ENCODE data around the gene SAA2. TPM values are rescaled to one million over a fixed set of nuclear protein-coding genes. Genes with fewer than 3 reads are reported as not detected.

The SAA2 gene
- total and polyA plus RNA-seq, 2 of the 4 experiments (the other 2 are of a cell fraction), result not detected

DNA sequence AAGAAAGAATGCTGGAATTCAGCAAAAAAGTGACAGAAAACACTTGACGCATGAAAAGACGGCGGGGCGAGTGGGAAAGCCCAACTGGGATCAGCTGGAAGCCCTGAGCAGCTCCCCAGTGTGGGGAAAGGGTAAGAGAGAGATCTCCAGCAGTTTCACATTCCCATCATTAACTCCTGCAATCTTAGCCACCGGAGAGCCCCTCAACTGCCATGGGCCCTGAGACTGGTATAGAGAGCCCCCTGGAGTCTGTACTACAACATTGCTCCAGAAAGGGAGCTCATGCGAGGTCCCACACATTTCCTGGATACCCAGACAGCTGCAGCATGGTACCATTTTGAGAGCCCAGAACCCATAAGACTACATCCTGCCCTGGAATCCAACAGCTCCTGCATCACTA lies 44.7 kb downstream of the SAA2 start:
- intact Hi-C loops (cut with micrococcal nuclease) (loop anchor here (1.0 to 5.0 kb wide), 2 partner anchors 88 to 211 kb away; no protein-coding TSS in a partner anchor), dilution Hi-C loops (cut with HindIII; ENCODE audit: low sequenced_read_pairs, unreplicated experiment) (no loop called here), in situ Hi-C loops (cut with MboI; ENCODE audit: low sequenced_read_pairs) (no loop called here)
- H3K4me2 ChIP-seq (ENCODE audit: low read depth, low read length), result no peak overlapping the region
- H3K27me3 ChIP-seq (ENCODE audit: control insufficient read depth, insufficient read depth, low read length), result peaks cover 3% of the 10 kb centered on the region
- H2AK9ac ChIP-seq (replicated peaks; ENCODE audit: low read depth, low read length, poor library complexity), result no peak overlapping the region
- H3K9me3 ChIP-seq (ENCODE audit: control insufficient read depth, insufficient read depth, low read length), result no peaks in the 10 kb centered on the region
- H3K56ac ChIP-seq (ENCODE audit: extremely low read depth, insufficient read depth, low read length), result no peak overlapping the region
- no peak overlapping the region for H3K23ac ChIP-seq (ENCODE audit: low read depth, low read length)
- H3K9ac ChIP-seq (ENCODE audit: low read depth, low read length), result no peak overlapping the region
- no peaks in the 10 kb centered on the region for H3K4me1 ChIP-seq (ENCODE audit: control insufficient read depth, insufficient read depth, low read length)
- no peak overlapping the region for H2BK15ac ChIP-seq (ENCODE audit: low read depth, low read length)
- no peak overlapping the region for H4K8ac ChIP-seq (ENCODE audit: low read depth in 2 of 2, low read length in 2 of 2)
- peak; percentile 14 for DNase-seq
- H2BK120ac ChIP-seq (ENCODE audit: low read depth, low read length), result no peak overlapping the region
- TF ChIP-seq RAD21 (IDR thresholded peaks at IDR 0.05; ENCODE audit: low read length), result peak; percentile 42; the same call in 1 of the 2 replicates
- no peak for TF ChIP-seq MAFK (IDR thresholded peaks at IDR 0.05; ENCODE audit: low read depth, low read length)
- TF ChIP-seq NFE2L2 (IDR thresholded peaks at IDR 0.05; ENCODE audit: low read depth, low read length), result no peak
- no peak for TF ChIP-seq BHLHE40 (IDR thresholded peaks at IDR 0.05; ENCODE audit: low read depth, low read length)
- TF ChIP-seq SMC3 (IDR thresholded peaks at IDR 0.05; ENCODE audit: low read depth, low read length), result 0 out of 2 replicates have a peak, but pooled peaks have one; percentile 19
- no peak for TF ChIP-seq POLR2A (IDR thresholded peaks at IDR 0.05; ENCODE audit: low read depth, low read length)
- TF ChIP-seq ELK1 (IDR thresholded peaks at IDR 0.05; ENCODE audit: borderline replicate concordance, low read depth, low read length), result no peak
- no peak for TF ChIP-seq RCOR1 (IDR thresholded peaks at IDR 0.05; ENCODE audit: insufficient replicate concordance, low read length)
- no peak for TF ChIP-seq USF2 (IDR thresholded peaks at IDR 0.05; ENCODE audit: low read depth, low read length)
- no peak for TF ChIP-seq FOS (IDR thresholded peaks at IDR 0.05; ENCODE audit: low read depth, low read length)
- TF ChIP-seq RFX5 (IDR thresholded peaks at IDR 0.05; ENCODE audit: low read depth, low read length), result no peak
- TF ChIP-seq CTCF (conservative IDR thresholded peaks at IDR 0.05; ENCODE audit: low read depth, low read length), result peak; percentile 45
- TF ChIP-seq CHD1 (IDR thresholded peaks at IDR 0.05; ENCODE audit: low read depth, low read length), result no peak
- TF ChIP-seq MXI1 (IDR thresholded peaks at IDR 0.05; ENCODE audit: borderline replicate concordance, low read depth, low read length), result no peak
- no peak for TF ChIP-seq CEBPB (IDR thresholded peaks at IDR 0.05; ENCODE audit: low read depth, low read length)
- TF ChIP-seq MAZ (IDR thresholded peaks at IDR 0.05; ENCODE audit: borderline replicate concordance, low read depth, low read length), result no peak
- no peak overlapping the region for H3K4ac ChIP-seq (ENCODE audit: low read depth, low read length)
- ATAC-seq (ENCODE audit: low read depth), result peak; percentile 69
- H4K5ac ChIP-seq (ENCODE audit: low read depth, low read length), result no peak overlapping the region
- H3K79me1 ChIP-seq (ENCODE audit: low read depth in 1 of 2, low read length in 2 of 2), result no peaks in the 10 kb centered on the region
- H3K36me3 ChIP-seq (ENCODE audit: control insufficient read depth, insufficient read depth, low read length), result no peaks in the 10 kb centered on the region
- no peak overlapping the region for H4K91ac ChIP-seq (ENCODE audit: insufficient read depth, low read depth, low read length)
- no peak overlapping the region for H2BK5ac ChIP-seq (ENCODE audit: low read depth, low read length, poor library complexity, severe bottlenecking)
- no peak overlapping the region for H2AK5ac ChIP-seq (ENCODE audit: low read depth, low read length)
- CTCF ChIA-PET, result interaction anchor here (0.7 to 1.2 kb wide), 3 partner anchors 13 to 14 kb away, joined by 3 to 5 read pairs (median 3); no protein-coding TSS in a partner anchor
- 0% methylated on average over 1 of the region's 6 CpGs; no CpG with 5 or more reads in 1 of the 2 experiments for WGBS, 2 experiments (ENCODE audit: extremely low coverage in 2 of 2, insufficient read length in 1 of 2)
- H3K14ac ChIP-seq (replicated peaks; ENCODE audit: low read depth, low read length), result no peak overlapping the region
- no peak overlapping the region for H2BK20ac ChIP-seq (ENCODE audit: low read depth, low read length)
- H4K20me1 ChIP-seq (ENCODE audit: insufficient read depth, low read length), result no peaks in the 10 kb centered on the region
- H3K9me1 ChIP-seq (ENCODE audit: insufficient read depth, low read length), result no peaks in the 10 kb centered on the region
- H3K4me3 ChIP-seq (ENCODE audit: insufficient read depth, low read depth, low read length), result no peak overlapping the region
- no peak overlapping the region for H3K27ac ChIP-seq (ENCODE audit: insufficient read depth, low read length)
- POLR2A ChIA-PET (ENCODE audit: unreplicated experiment), result no interaction called here
- BruUV-seq (replicated peaks), result no TSS peak
- no peak overlapping the region for H3K18ac ChIP-seq (ENCODE audit: low read depth, low read length)
- H2AFZ ChIP-seq (replicated peaks; ENCODE audit: low read length, poor library complexity), result peak overlapping the region; percentile 57

All from IMR-90 (cell line).